ENCODE measurements around the gene TNFSF4. TPM values are rescaled to one million over a fixed set of nuclear protein-coding genes. Genes with fewer than 3 reads are reported as not detected.

TNFSF4 gene
- total and polyA plus RNA-seq, 2 of the 13 experiments (the other 11 are each of a cell fraction or from before 2014, with no cell fraction given), result 2.4 to 7.9 TPM

GRCh38 chr1:173190101-173190936, 16.8 kb downstream of the TNFSF4 start (continued):
- no peak for TF ChIP-seq ZHX2 (IDR thresholded peaks at IDR 0.05; ENCODE audit: low read depth)
- TF ChIP-seq ZHX2 (CRISPR knock-in tag; IDR thresholded peaks at IDR 0.05; ENCODE audit: borderline replicate concordance), result no peak
- peak; percentile 70; the same call in 1 of the 2 replicates for TF ChIP-seq CBX5 (CRISPR knock-in tag; IDR thresholded peaks at IDR 0.05; ENCODE audit: borderline replicate concordance)
- TF ChIP-seq ZBTB33 (CRISPR knock-in tag; IDR thresholded peaks at IDR 0.05), result no peak
- TF ChIP-seq ZNF552 (CRISPR knock-in tag; IDR thresholded peaks at IDR 0.05; ENCODE audit: borderline replicate concordance), result no peak
- TF ChIP-seq STAT6 (CRISPR knock-in tag; IDR thresholded peaks at IDR 0.05; ENCODE audit: borderline replicate concordance), result no peak
- no peak for TF ChIP-seq PCBP2 (optimal IDR thresholded peaks at IDR 0.05; ENCODE audit: low read depth, low read length, poor library complexity, severe bottlenecking)
- no peak; the same call in 1 of the 2 replicates for TF ChIP-seq STAG1 (CRISPR knock-in tag; IDR thresholded peaks at IDR 0.05)
- TF ChIP-seq ZNF737 (CRISPR knock-in tag; IDR thresholded peaks at IDR 0.05; ENCODE audit: borderline replicate concordance), result no peak
- TF ChIP-seq DR1 (CRISPR knock-in tag; IDR thresholded peaks at IDR 0.05), result no peak
- no peak for TF ChIP-seq ZNF496 (CRISPR knock-in tag; IDR thresholded peaks at IDR 0.05; ENCODE audit: insufficient replicate concordance)
- no peak for TF ChIP-seq ZNF740 (CRISPR knock-in tag; IDR thresholded peaks at IDR 0.05)
- TF ChIP-seq KDM5A (IDR thresholded peaks at IDR 0.05; ENCODE audit: borderline replicate concordance, low read length), result no peak
- no peak for TF ChIP-seq CBX1 (IDR thresholded peaks at IDR 0.05; ENCODE audit: low read depth)

Data from HepG2 (cell line).